ENCODE results near the gene CEACAM21. TPM values are rescaled to one million over a fixed set of nuclear protein-coding genes. Genes with fewer than 3 reads are reported as not detected.

Gene CEACAM21
- not detected in 2 replicates for total RNA-seq (2021)
- long read RNA-seq, result 0 reads

DNA sequence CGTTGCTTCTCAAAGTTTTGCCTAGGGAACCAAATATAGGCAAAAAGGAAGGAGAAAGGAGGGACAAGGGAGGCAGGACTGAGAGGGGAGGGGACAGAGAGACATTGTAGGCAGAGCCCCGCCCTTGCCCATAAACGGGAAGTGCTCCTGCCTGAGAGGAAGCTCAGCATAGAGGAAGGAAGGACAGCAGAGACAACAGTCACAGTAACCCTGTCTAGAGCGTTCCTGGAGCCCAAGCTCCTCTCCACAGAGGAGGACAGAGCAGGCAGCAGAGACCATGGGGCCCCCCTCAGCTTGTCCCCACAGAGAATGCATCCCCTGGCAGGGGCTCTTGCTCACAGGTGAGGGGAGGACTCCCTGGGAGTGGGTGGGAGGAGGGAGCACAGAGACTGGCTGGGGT, at the start of gene CEACAM21:
CEACAM21 (plus strand) TSS at position 169 of the 400 bp plus-strand sequence; CDS start at position 278, 109 bp downstream.
- Histone ChIP-seq H3K56ac (ENCODE audit: insufficient read length, low read depth, low read length) (no peak within 1 kb of the TSS), H3K14ac (ENCODE audit: insufficient read depth, low read length) (no peak within 1 kb of the TSS), H4K5ac (ENCODE audit: insufficient read length, low read depth, low read length) (no peak within 1 kb of the TSS), H3K27me3 (ENCODE audit: insufficient read depth, low read length) (no peaks in the 10 kb centered on the region), H3K23me2 (ENCODE audit: insufficient read length, low read depth, low read length, poor library complexity, severe bottlenecking) (no peaks in the 10 kb centered on the region), H4K20me1 (ENCODE audit: control insufficient read depth, insufficient read depth, insufficient read length) (no peaks in the 10 kb centered on the region), H3K18ac (ENCODE audit: insufficient read length, low read depth, low read length) (no peak within 1 kb of the TSS), H2AFZ (ENCODE audit: low read length) (no peak within 1 kb of the TSS), H3K9me3 (ENCODE audit: control insufficient read depth, low read depth, low read length) (peaks cover 28% of the 10 kb centered on the region), H3K4me1 (ENCODE audit: insufficient read depth, low read length) (no peaks in the 10 kb centered on the region), H3K27ac (ENCODE audit: insufficient read length, low read depth, low read length) (no peak within 1 kb of the TSS), H2BK15ac (ENCODE audit: low read depth, low read length) (no peak within 1 kb of the TSS), H3T11ph (ENCODE audit: low read length) (no peak within 1 kb of the TSS), H2BK20ac (ENCODE audit: low read depth, low read length, poor library complexity, severe bottlenecking) (no peak within 1 kb of the TSS), H4K91ac (ENCODE audit: insufficient read length, low read depth, low read length) (no peak within 1 kb of the TSS), H3K4ac (ENCODE audit: low read depth, low read length) (no peak within 1 kb of the TSS), H3K79me2 (ENCODE audit: insufficient read depth, low read length) (no peaks in the 10 kb centered on the region), H4K8ac (replicated peaks; ENCODE audit: insufficient read length, low read depth, low read length) (no peak within 1 kb of the TSS), H2BK120ac (ENCODE audit: low read depth, low read length, poor library complexity, severe bottlenecking) (no peak within 1 kb of the TSS), H2BK5ac (ENCODE audit: insufficient read length, low read length) (no peak within 1 kb of the TSS), H2BK12ac (ENCODE audit: insufficient read length, low read depth, low read length) (no peak within 1 kb of the TSS), H3K9ac (ENCODE audit: extremely low read depth, insufficient read length, low read length) (no peak within 1 kb of the TSS), H3K4me2 (ENCODE audit: insufficient read depth, insufficient read length, low read length) (no peak within 1 kb of the TSS), H2AK5ac (ENCODE audit: insufficient read length, low read length) (no peak within 1 kb of the TSS), H3K79me1 (ENCODE audit: insufficient read depth, low read depth, low read length, poor library complexity, severe bottlenecking) (no peaks in the 10 kb centered on the region), H3K23ac (ENCODE audit: insufficient read length, low read depth, low read length) (no peak within 1 kb of the TSS)
- Mint-ChIP-seq H3K4me1 (no peaks in the 10 kb centered on the region), H3K9me3 (peaks cover 81 to 95% of the 10 kb centered on the region in 2 experiments), H3K4me3 (no peak within 1 kb of the TSS; a peak in 1 of 5 replicates), H3K27me3 (ENCODE audit: low read depth) (0 out of 2 replicates have a peak, but pooled peaks cover 2% of the 10 kb centered on the region), H3K27ac (no peak within 1 kb of the TSS), H3K36me3 (ENCODE audit: insufficient read depth in 1 of 3, low read depth in 3 of 3) (peaks cover 0 to 26% (median 0%) of the 10 kb centered on the region in 3 experiments; a peak in 4 of 7 replicates)
- DNase-seq, result no peak
- no CpG with 5 or more reads among the region's 4 CpGs for WGBS (ENCODE audit: extremely low coverage, insufficient read length, low lambda C conversion rate)
- TF ChIP-seq, protein P1, sequence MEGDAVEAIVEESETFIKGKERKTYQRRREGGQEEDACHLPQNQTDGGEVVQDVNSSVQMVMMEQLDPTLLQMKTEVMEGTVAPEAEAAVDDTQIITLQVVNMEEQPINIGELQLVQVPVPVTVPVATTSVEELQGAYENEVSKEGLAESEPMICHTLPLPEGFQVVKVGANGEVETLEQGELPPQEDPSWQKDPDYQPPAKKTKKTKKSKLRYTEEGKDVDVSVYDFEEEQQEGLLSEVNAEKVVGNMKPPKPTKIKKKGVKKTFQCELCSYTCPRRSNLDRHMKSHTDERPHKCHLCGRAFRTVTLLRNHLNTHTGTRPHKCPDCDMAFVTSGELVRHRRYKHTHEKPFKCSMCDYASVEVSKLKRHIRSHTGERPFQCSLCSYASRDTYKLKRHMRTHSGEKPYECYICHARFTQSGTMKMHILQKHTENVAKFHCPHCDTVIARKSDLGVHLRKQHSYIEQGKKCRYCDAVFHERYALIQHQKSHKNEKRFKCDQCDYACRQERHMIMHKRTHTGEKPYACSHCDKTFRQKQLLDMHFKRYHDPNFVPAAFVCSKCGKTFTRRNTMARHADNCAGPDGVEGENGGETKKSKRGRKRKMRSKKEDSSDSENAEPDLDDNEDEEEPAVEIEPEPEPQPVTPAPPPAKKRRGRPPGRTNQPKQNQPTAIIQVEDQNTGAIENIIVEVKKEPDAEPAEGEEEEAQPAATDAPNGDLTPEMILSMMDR (conservative IDR thresholded peaks at IDR 0.05), result no peak
